ENCODE results near the gene TUBA3D.

- TF ChIP-seq CTCF (IDR thresholded peaks at IDR 0.05; ENCODE audit: low read depth, low read length, poor library complexity, severe bottlenecking) (no peak), EZH2phosphoT487 (IDR thresholded peaks at IDR 0.05; ENCODE audit: borderline replicate concordance, low read length) (no peak)
Measured at GRCh38 chr2:131509615-131510014, 33.7 kb downstream of the TUBA3D start.

All from DOHH2 (cell line).